Measurements from ENCODE around the gene CMPK2.

DNA sequence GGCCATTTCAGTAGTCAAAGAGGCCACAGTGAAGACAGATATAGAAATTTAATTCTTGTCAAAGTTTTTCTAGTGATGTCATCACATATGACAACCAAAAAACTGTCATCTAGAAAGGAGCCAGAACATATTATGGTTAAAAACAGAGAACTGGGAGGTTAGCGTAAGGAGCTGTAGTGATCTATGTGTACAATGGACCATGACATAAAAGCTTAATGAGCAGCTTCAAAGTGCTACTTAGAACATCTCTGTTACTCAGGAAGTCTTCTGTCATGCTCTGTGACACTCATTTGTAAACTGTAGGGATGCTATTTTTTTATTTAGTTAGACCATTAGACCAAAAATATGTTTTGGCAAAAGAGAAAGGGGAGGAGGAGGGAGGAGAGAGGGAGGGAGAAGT, 57.3 kb downstream of the CMPK2 start:
- no peak for TF ChIP-seq SIN3A (IDR thresholded peaks at IDR 0.05; ENCODE audit: borderline replicate concordance, insufficient read depth, low read length)
- TF ChIP-seq TAF1 (IDR thresholded peaks at IDR 0.05; ENCODE audit: borderline replicate concordance, insufficient read depth, low read length), result no peak

Data from PFSK-1 (cell line).